T-helper 1 cell treated with Interleukin-12 subunit alpha and Interleukin-12 subunit beta and Interleukin-4 antibody, amounts not matched to agents 30 ng/mL and 1 ng/mL, for 36 hours (primary cell): ENCODE results near the gene TIMMDC1. TPM values are rescaled to one million over a fixed set of nuclear protein-coding genes. Genes with fewer than 3 reads are reported as not detected.

Source experiments
- intact Hi-C: fragments of 100-400 bp; cut with micrococcal nuclease; formaldehyde crosslinking; loops from one replicate; pipeline ENCODE4 v1.15.1; 2024
- total RNA-seq: library from RNA; stranded (reverse); gene quantifications from 2 replicates; pipeline ENCODE4 v1.2.3, GENCODE V29; 2022

TIMMDC1 gene, protein sequence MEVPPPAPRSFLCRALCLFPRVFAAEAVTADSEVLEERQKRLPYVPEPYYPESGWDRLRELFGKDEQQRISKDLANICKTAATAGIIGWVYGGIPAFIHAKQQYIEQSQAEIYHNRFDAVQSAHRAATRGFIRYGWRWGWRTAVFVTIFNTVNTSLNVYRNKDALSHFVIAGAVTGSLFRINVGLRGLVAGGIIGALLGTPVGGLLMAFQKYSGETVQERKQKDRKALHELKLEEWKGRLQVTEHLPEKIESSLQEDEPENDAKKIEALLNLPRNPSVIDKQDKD
- 63.3 and 69.3 TPM in 2 replicates for total RNA-seq

DNA sequence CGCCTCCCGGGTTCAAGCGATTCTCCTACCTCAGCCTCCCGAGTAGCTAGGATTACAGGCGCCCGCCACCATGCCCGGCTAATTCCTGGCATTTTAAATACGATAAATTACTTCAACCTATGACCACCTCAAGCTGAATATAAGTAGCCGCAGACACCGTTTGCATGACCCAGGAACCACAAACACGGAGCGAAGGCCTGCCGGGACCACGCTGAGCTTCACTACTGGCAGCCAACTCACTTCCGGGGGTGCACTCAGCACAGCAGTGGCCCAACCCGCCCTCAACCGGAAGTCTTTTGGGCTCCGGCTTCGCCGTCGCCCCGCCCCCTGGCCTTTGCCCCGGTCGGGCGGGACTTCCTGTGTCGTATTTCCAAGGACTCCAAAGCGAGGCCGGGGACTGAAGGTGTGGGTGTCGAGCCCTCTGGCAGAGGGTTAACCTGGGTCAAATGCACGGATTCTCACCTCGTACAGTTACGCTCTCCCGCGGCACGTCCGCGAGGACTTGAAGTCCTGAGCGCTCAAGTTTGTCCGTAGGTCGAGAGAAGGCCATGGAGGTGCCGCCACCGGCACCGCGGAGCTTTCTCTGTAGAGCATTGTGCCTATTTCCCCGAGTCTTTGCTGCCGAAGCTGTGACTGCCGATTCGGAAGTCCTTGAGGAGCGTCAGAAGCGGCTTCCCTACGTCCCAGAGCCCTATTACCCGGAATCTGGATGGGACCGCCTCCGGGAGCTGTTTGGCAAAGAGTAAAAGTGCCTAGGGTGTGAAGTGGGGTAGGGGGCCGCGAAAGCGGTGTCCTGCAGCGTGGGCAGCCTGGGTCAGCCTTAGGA, at the start of gene TIMMDC1:
TSS of gene TIMMDC1 (plus strand) at position 362 of the 826 bp plus-strand sequence. CDS start at position 549, 187 bp downstream.
- intact Hi-C loops, result loop anchor here (1.0 to 5.0 kb wide), 18 partner anchors 9 to 1244 kb away; partner anchors contain the start of genes ADPRH, ARHGAP31, B4GALT4 and CD80

DNA sequence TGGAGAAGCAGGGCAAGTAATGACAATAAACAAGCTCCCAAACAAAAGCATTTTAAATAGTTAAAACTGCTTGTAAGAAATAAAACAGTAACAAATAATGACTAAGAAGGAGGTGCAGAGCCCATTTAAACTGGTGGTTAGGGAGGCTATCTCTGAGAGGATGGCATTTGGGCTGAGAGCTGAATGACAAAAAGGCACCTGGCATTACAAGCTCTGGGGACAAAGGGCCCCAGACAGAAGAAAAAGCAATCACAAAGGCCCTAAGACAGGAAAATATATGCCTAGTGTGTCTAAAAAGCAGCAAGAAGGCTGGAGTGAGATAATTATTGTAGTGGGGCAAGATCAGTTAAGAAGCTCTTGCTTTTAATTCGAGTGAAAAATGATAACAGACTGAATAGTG, 44.5 kb upstream of the TIMMDC1 start:
- intact Hi-C loops, result no loop called here

DNA sequence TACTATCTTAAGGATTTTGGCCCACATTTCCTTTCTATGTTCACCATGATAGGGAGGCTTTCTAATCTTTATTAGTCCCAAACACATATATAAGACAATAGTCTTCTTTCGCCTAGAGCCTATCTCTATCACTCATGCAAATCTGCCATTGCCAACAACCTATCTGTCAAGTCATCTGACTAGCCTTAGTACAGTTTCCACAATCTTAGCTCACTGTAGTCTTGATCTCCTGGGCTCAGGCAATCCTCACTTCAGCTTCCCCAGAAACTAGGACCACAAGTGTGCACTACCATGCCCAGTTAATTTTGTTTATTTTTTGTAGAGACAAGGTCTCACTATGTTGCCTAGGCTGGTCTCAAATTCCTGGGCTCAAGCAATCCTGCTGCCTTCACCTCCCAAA, 41.9 kb upstream of the TIMMDC1 start:
- intact Hi-C loops, result no loop called here

DNA sequence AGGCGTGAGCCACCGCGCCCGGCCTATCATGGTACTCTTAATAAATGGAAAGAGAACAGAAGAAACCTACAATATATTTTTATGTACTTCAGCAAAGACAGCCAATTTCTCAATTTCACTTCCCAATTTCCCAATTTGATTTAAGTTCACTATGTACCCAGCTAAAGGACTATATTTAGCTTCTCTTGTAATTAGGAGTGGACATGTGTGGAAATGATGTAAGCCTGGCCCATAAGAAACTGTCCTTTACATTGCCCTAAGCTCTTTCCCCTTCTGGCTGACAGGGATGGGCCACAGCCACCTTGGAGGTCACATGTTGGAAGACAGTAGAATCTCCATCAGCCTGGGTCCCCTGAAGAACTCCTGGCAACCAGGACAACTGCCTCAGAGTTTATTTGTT, 41.1 kb upstream of the TIMMDC1 start:
- intact Hi-C loops, result no loop called here

DNA sequence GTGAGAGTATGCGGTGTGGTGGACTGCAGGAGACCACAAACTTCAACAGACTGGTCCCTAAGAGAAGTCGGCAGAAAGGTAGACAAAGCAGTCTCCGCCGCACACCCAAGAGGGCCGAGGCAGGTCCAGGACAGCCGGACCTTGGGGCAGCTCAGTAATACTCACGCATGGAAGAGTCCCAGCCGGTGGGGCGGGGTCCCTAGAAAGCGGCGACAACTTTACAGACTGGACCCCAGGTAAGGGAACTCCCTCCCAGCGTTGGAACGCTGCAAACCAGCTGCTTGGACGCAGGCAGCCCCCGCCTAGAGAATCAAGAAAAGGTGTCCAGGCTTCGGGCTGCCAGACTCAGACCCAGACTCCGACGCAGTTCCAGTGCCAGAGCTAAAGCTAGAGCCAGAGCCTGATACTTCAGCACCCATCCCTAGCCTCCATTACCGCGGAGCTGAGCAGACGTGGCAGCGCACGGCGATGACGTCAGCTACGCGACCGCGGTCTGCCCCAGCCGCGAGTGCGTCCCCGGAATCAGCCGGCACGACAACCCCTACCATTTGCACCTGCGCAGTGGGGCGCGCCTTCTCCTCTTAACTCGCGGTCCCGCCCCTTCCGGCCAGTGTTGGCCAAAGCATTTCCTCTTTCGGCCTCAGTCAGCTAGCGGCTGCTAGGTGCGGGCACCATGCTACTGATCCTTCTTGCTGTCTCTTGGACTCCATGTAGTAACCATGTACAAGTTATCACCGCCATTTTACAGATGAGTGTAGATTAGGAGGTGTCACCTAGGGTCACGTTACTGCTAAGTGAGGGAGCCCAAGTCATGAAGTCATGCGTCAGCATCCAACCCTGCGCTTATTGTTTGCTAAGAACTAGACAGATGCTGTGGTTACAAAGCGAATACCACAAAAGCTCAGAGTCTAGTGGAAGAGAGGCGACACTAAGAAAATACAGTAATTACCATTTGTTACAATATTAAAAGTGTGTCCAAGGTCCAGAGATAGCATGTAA, 34.9 kb upstream of the TIMMDC1 start, which contains the start of gene TMEM39A:
TSS of gene TMEM39A (minus strand) at position 445 of the 999 bp plus-strand sequence. CDS start 1,541 bp downstream, outside the sequence.
- intact Hi-C loops, result loop anchor here (1.0 to 10.0 kb wide), 15 partner anchors 35 to 1279 kb away; partner anchors contain the start of genes ARHGAP31, CD80, COX17 and GTF2E1

DNA sequence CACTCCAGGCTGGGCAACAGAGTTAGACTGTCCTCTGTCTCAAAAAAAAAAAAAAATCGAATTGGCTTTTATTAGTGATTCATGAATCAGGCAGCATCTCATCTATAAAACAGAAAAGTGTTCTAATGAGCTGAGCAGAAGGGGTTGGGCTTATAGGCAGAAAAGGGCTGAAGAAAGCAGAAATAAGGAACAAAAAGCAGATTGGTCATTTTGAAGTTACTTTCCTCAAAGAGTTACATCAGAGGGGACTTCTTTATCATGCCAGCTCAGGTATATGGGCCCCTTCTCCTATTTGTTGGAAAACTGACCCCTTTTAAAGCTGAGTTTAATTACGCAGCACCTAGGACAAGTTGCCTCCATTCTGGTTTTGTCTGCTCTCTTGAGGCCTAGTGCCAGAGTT, 30.3 kb upstream of the TIMMDC1 start:
- intact Hi-C loops, result loop anchor here (10.0 kb wide), 1 partner anchor 947 kb away; no protein-coding TSS in a partner anchor

DNA sequence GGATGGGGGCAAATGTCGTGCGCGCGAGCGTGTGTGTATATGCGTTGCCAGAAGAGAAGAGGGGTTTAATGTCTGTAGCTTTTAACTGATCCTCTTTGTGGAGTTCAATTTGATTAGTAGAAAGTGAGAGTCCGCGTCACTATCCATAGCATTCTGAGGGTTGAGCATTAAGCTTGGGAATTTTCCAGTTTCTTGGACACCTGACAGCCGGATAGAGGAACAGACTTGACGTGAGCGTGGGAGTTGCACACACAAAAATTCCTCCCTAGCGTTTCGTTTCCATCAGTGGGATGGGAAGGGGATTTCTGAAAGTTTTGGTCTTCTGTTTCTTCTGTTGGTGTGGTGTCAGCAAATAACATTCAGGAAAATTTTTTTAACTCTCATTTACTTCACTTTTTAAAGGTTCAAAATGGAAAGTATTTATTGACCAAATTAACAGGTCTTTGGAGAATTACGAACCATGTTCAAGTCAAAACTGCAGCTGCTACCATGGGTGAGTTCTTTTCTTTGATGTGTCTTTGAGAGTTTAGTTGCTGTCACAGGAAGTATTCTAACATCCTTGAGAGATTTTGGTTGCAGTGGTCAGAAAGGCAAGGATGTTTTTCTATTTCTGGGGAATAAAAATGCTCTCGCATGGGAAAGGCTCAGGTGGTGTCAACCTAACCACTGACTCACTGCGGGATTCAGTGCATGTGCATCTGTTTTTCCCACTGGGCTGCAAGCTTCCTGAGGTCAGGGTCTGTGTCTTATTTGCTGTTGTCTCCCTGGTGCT, 28.7 kb upstream of the TIMMDC1 start:
- intact Hi-C loops, result loop anchor here (1.0 to 10.0 kb wide), 7 partner anchors 7 to 945 kb away; partner anchors contain the start of genes CD80, COX17, GSK3B and TIMMDC1

DNA sequence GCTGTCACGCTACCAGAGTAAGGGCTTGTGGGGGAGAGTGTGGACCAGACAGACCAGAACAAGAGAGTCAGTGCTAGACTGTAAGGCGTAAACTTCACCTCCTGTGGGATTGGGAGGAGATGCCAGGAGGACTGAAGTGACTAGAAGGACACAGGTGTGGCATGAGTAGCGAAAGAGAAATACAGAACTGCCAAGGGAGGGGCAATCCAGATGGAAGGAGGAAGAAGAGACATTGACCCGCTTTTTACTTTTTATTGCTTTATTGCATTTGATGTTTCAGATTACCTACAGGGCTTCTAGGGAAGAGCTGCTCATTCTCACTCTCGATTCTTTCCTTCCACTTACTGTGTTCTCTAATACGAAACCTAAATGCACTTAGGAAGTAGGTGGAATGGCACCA, 27.5 kb upstream of the TIMMDC1 start:
- intact Hi-C loops, result loop anchor here (1.0 kb wide), 1 partner anchor 9 kb away; no protein-coding TSS in a partner anchor

DNA sequence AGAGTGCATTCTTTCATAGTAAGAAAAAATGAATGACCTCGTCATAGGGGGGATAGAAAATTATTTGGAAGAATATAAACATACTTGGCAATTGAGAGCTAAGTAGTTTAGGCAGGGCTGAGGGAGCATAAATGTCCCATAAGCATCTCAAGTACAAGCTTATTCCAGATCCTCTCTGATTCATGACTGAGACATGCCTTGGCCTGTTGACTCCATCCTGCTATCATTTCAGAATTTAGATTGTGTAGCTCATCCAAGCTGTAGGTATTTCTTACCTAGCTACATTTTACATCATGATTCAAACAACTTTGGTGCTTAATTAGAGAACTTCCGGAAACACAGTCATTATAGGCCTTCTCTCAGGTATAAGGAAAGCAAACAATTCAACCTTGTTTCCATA, 17.3 kb upstream of the TIMMDC1 start:
- intact Hi-C loops, result no loop called here

DNA sequence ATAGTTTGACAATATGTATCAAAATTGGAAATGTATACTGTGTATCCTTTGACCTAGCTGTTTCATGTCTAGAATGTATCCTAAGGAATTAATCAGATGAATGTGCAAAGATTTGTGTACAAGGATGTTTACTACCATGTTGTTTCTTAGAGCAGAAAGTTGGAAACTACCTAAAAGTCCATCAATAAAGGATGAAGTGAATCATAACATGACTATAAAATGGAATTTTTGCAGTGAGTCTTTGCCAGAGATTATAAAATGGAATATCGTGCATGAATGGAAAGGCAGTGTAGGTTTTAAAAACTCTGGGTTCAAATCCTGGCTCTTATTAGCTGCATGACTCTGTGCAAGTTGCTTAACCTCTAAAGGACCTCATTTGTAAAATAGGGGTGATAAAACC, 15.2 kb upstream of the TIMMDC1 start:
- intact Hi-C loops, result no loop called here

DNA sequence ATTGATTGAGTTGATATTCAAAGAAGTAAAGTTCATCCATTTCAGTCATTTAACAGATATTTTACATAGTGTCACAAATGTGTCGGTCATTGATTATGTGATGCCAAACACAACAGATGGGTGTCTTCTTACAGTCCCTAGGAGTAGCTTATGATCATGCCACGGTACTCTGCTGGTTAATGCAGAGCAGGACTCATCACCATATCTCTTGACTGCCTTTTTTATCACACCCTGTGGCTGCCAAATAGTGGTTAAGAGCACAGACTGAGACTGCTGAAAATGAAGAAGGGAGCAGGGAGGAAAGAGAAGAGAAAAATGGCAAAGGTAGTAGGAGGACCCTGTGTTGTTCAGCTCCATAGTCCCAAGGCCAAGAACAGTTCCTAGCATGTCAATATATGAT, 12.8 kb upstream of the TIMMDC1 start:
- intact Hi-C loops, result no loop called here

DNA sequence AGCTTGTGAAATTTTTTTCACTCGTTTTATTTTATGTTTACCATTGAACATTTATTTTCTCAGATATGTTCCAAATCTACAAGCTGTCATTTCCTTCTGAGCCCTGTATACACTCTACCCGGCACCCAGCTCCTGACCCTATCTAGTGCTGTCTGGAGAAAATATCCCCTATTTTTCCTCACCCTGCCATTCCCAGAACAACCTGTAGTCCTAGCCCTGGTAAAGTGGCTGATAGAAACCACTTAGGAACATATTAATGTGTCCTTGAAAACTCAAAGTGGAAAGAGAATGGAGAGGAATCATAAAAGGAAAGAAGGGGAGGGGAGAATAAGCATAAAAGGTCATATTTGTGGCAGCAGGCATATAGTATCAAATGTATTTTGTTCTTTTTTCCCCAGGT, 8.2 kb upstream of the TIMMDC1 start:
- intact Hi-C loops, result no loop called here

DNA sequence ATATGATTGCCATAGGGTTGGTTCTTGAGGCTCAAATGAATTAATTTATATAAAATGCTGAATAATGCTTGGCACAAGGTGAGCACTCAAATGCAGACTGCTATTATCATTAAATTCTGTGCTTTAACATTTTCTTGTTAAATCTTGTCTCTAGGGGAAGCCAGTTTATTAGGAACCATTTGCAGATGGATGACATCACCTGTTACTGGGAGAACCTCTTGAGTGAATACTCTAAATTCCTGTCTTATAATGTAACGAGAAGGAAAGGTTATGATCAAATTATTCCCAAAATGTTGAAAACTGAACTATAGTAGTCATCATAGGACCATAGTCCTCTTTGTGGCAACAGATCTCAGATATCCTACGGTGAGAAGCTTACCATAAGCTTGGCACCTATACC, 6.2 kb upstream of the TIMMDC1 start:
- intact Hi-C loops, result no loop called here

DNA sequence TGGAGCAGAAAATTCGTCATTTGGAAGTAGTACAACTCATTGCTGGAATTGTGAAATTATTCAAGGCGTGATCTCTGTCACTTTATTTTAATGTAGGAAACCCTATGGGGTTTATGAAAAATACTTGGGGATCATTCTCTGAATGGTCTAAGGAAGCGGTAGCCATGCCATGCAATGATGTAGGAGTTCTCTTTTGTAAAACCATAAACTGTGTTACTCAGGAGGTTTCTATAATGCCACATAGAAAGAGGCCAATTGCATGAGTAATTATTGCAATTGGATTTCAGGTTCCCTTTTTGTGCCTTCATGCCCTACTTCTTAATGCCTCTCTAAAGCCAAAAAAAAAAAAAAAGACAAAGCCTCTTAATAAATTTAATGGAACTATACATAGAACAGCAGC, 5.5 kb upstream of the TIMMDC1 start:
- intact Hi-C loops, result no loop called here

DNA sequence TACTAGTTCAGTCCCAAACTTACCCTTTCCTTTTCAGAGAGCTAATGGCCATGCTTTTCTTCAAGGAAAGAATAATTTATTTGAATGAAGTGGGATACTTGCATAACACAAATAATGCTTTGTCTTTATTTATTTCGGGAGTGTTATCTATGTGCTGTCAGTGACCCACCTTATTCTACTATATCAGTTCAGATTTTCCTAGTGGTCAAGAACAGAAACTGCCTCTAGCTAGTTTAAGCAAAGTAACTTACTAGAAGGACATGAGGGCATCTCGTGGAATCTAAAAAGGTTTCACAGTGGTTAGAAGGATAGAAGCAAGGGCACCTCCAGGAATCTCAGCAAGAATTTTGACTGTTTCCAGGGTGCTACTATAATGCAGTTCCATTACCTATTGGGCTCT, 3.8 kb upstream of the TIMMDC1 start:
- intact Hi-C loops, result no loop called here

DNA sequence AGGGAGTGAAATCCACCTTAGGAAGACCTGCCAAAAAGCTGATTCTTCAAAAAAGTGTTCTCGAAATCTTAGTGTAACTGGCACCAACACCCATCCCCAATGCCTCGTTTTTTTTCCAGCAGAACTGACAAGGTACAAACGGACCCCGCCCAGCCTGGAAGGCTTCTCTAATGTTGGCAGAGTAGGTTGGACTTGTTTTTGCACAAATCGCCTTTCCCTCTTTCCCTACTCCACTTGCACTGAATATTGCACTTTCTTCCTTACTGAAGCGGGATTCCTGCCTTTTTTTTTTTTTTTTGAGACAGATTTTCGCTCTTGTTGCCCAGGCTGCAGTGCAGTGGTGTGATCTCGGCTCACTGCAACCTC, 544 bp upstream of the TIMMDC1 start:
- intact Hi-C loops, result loop anchor here (1.0 to 5.0 kb wide), 18 partner anchors 9 to 1244 kb away; partner anchors contain the start of genes ADPRH, ARHGAP31, B4GALT4 and CD80

DNA sequence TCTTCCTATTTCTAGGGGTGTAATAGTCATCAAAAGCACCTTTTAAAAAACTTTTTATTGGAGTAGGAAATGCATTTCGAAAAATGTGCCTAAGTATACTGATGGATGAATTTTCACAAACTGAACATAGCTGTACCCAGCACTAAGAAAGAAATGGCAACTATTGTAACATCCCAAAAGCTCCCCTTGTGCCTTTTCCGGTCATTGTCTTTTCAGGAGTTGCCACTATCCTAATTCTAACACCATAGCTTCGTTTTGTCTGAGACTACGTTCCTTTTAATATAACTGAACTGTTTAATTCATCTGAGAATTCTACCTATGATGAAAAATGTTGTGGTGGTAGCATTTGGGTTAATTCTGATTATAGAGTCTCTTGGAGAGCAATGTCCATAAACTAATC, 1.9 kb downstream of the TIMMDC1 start:
- intact Hi-C loops, result no loop called here

DNA sequence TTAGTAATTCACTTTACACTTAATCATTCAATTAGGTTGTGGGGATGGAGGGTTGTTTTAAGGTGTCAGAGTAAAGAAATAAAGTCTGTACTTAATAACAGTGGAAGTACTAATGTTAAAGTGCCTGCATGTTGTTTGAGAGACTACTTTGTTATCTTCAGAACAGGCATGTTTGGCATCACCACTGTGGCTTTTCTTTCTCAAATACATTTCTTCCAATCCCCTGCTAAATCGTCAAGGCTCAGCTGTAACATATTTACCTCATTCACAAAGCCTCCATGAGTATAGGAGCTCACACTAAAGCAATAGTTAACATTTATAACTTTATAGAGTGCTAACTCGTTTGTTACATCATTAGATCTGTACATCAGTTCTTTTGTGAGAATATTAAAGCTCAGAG, 2.6 kb downstream of the TIMMDC1 start:
- intact Hi-C loops, result no loop called here

DNA sequence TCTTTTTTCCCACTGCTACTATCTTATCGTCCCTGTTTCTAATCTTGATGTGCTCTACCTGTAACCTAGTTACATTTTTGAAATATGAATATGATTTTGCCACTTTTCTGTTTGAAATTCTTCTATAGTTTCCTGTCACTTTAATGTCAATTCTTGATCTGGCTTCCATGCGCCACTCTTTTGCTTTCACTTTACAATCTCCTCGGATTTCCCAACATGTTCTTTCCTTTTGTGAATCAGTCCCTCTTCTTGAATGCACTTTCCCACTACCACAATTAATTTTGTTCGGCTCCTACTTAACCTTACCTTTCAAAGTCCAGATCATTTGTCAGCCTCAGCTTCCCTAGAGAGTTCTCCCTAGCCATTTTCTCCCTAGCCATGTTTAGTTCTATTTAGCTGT, 8.3 kb downstream of the TIMMDC1 start:
- intact Hi-C loops, result loop anchor here (1.0 to 2.0 kb wide), 2 partner anchors 8 to 52 kb away; partner anchors contain the start of genes CD80 and TIMMDC1

DNA sequence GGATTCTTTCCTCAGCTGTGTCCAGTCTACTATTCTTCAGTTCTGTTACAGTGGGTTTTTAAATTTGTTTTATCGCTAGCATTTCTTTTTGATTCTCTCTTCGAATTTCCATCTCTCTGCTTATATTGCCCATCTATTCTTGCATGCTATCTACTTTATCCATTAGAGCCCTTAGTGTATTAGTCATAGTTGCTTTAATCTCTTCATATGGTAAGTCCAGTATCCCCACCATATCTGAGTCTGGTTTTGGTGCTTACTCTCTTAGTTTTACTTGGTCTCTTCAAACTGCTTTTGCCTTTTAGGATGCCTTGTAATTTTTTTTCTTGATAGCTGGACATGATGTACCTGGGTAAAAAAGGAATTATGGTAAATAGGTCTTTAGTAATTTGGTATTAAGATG, 9.1 kb downstream of the TIMMDC1 start:
- intact Hi-C loops, result loop anchor here (1.0 to 2.0 kb wide), 2 partner anchors 9 to 51 kb away; partner anchors contain the start of genes CD80 and TIMMDC1
